Activated naive CD4-positive, alpha-beta T cell treated with anti-CD3 and anti-CD28 coated beads, Interleukin-2, amount 50 U/mL, for 16 hours (primary cell): Measurements from ENCODE around the gene TMEM94.
"Not testable (repeated sequence)": the region's sequence is repeated elsewhere in the genome, so short reads cannot be mapped to it uniquely, and the experiment has no call there.

ENCODE experiments used
- DNase-seq: peaks from one replicate; pipeline ENCODE4 v3.0.0-alpha.2; 2020

TMEM94 gene

DNA sequence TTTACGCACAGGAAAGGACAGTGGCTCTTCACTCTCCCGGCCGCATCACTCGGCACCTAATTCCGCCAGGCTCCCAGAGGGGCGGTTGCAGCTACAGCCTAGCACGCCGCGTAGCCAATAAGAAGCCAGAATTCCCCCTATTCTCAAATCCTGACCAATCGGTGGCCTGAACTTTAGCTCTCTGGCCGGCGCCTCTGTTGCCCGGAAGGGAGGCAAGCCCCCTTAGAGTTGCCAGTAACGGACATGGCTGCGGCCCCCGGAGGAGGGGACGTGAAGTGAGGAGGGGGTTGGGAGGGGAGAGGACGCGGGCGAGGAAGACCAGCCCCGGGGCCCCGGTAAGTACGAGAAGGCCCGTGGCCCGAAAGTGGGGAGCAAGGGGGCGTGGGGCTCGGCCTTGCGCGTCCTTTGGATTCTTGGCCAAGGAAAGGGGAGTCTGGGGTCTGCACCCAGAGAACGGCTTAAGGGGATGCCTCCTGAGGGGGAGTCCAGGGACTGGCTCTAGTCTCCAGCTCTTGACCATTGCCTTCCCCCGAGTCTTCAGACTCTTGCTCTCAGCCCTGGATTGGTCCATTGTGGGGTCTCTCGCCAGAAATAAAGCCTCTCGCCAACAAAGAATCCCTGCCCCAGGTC lies at the start of gene TMEM94:
Gene TMEM94, plus strand, starts transcription at position 219 of the 630 bp plus-strand sequence. CDS start 15,271 bp downstream, outside the sequence.
- peak; percentile 89 for DNase-seq

DNA sequence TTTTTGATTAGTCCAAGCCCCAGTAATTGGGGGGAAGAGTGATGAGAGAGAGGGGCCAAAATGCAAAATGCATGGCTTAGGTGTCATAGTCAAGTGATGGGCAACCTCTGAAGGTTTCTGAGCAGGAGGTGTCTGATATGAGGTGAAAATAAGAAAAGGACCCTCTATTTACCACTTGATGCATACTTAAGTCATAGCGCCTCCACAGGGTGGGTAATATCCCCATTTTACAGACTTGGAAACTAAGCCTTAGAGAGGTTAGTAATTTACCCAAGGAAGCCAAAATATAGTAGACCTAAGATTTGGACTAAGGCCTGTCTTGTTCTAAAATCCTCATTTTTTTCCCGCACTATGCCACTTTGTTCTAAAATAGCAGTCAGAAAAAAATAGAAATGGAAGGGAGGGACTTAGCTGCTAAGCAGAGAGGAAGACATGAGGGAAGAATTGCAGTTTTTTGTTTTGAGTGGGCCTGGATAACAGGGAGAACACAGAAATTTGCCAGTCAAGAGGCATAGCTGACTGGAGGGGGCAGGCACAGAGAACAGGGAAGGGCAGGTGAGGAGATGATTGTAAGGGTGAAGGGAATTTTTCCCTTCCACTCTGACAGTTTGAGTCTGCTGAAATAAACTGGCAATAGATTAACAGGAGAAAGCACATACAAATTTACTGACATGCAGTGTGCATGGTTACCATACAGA lies 48.6 kb upstream of the TMEM94 start:
- no peak for DNase-seq

DNA sequence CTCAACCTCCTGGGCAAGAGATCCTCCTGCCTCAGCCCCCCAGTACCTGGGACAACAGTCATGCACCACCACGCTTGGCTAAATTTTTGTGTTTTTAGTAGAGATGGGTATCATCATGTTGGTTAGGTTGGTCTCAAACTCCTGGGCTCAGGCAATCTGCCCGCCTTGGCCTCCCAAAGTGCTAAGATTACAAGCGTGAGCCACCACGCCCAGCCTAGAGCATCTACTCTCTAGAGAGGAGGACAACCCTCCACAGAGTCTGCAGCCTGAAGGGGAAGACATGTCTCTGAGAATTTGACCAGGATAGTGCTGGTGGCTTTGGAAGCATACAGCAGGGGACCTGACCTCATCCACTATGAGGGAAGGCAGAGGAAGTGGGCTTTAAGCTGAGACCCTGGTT lies 46.3 kb upstream of the TMEM94 start:
- DNase-seq, result no peak

DNA sequence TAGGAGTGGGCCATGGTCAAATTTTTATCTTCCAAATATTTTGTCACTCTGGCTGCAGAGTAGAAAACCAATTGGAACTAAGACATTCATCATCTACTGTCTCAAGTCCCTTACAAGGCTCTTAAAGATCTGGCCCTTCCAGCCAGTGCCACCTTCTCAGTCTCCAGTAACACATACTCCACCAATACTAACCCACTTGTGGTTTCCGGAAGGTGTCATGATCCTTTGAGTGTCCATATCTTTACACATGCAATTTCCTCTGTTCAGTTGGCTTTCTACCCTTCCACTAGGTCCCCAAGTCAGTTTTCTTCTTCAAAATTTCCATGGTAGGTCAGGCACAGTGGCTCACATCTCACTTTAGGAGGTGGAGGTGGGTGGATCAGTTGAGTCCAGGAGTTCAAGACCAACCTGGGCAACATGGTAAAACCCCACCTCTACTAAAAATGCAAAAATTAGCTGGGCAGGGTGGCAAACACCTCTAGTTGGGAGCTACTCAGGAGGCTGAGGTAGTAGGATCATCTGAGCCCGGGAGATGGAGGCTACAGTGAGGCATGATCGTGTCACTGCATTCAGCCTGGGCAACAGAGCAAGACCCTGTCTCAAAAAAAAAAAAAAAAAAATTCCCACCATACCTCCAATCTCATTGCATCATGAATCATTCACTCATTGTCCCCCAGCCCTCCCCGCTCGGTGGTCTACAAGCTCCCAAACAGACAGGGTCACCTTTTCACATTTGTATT lies 44.9 kb upstream of the TMEM94 start:
- DNase-seq, result no peak

DNA sequence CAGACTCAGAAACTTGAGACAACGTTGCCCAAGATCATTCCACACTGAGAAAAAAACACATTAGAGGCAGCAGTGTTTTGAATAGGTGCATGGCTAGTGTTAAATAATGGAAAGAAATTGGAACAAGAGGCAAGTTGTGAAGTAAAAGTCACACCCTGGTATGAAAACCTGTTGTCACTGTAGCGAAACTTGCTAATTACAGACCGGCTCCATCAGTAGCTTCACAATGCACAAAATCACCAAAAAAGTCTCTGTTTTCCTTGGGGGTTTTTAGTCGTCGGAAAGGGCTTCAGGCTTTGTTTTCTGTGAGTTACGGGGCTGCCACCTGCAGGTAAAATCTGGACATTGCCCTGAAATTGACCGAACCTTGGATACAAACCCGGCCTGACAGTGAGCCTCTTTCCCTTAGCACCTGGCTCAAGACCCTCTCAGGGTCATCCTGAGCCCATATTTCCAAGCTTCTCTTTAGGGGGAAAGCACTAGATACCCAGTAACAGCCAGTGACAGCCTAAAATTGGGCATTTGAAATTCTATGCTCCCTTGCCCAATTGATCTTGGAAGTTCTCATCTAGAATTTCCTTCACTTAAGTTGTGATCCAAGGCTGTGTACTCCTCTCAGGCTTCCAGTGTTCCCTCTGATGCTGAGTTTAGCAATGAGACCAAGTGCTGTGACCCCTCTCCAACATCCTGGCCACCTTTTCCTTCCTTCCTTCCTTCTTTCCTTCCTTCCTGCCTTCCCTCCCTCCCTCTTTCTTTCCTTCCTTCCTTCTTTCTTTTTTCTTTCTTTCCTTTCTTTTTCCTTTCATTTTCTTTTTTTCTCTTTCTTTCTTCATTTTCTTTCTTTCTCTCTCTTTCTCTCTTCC lies 43.7 kb upstream of the TMEM94 start:
- peak; percentile 72 for DNase-seq

DNA sequence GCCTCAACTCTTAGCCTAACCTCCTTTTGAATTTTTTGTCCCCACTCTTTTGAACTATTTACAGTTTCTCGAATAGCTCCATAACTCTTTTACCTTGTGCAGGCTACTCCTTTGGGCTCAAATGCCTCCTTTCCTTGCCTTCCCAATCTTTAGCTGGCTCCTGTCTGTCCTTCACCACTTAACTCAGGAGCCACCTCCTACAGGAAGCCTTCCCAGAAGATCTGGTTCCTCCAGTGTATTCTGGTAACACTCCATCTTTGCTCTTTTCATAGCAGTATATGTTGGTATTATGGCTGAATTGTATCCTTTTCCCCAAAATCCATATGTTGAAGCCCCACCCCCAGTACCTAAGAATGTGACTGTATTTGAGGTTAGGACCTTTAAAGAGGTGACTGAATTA lies 41.9 kb upstream of the TMEM94 start:
- DNase-seq, result no peak

DNA sequence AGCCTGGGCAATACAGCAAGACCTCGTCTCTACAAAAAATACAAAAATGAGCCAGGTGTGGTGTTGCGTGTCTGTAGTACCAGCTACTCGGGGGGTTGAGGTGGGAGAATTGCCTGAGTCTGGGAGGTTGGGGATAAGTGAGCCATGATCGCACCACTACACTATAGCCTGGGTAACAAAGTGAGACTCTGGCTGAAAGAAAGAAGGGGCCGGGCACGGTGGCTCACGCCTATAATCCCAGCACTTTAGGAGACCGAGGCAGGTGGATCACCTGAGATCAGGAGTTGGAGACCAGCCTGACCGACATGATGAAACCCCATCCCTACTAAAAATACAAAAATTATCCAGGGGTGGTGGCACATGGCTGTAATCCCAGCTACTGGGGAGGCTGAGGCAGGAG lies 40.4 kb upstream of the TMEM94 start:
- no peak for DNase-seq

DNA sequence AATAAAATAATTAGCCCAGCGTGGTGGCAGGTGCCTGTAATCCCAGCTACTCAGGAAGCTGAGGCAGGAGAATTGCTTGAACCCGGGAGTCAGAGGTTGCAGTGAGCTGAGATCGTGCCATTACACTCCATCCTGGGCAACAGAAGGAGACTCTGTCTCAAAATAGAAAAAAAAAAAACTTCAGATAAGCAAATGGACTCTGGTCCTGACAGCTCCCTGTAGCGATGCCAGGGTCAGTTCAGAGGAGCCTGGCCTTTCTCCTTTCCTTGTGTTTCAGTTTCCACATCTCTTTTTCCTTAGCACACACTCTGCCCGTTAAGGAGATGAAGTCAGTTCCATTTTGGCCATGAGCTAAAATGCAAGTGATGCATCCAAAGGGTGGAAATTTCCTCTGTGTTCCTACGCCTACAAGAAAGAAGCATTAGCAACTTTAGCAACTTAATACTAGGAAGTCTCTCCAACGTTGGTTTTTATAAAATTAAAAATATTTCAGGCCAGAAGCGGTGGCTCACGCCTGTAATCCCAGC lies 39.3 kb upstream of the TMEM94 start:
- DNase-seq, result no peak

DNA sequence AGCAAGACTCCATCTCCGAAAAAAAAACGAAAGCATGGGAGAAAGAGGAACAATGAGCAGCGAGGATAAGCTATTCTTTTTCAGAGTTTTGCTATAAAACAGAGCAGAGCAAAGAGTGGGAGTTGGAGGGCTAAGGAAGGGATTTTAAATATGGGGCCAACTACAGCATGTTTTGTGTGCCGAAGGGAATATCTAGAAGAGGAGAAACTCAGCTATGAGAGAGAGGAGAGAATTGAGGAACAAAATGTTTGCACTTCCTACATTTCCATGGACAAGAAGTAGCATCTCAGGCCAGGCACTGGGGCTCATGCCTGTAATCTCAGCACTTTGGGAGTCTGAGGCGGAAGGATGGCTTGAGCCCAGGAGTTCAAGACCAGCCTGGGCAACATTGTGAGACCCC lies 37.9 kb upstream of the TMEM94 start:
- no peak for DNase-seq

DNA sequence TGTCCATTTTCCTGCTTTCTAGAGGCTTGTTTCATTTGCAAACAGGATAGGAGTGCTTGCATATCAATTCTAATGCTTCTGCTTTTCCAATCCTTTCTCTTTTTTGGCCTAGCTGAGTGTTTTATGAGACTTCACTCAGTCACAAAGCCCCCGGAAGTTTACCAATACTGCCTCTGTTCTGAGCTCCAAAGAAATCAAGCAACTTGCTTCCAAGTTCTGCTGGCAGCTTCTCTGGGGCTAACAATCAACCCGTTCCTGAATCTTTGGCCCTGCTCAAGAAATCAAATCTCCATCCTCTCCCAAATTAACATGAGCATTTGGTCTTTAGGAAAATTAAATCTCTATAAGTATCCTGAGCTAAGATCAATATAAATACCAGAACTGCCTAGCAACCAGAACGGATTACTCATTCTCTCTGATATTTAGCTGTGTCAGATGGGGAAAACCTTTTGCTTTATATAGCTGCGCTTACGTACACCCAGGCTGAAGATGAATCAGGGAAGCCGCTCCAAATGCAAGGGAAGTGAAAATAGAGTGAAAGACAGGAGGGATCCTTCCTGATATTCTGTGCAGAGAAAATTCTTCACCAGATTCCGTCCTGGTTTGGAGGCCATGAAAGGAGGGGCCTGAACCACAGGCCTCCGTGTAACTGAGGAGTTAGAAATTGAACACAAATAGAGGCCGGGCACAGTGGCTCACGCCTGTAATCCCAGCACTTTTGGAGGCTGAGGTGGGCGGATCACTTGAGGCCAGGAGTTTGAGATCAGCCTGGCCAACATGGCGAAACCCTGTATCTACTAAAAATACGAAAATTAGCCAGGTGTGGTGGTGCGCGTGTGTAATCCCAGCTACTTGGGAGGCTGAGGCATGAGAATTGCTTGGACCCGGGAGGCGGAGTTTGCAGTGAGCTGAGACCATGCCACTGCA lies 27.6 kb upstream of the TMEM94 start:
- DNase-seq, result no peak

DNA sequence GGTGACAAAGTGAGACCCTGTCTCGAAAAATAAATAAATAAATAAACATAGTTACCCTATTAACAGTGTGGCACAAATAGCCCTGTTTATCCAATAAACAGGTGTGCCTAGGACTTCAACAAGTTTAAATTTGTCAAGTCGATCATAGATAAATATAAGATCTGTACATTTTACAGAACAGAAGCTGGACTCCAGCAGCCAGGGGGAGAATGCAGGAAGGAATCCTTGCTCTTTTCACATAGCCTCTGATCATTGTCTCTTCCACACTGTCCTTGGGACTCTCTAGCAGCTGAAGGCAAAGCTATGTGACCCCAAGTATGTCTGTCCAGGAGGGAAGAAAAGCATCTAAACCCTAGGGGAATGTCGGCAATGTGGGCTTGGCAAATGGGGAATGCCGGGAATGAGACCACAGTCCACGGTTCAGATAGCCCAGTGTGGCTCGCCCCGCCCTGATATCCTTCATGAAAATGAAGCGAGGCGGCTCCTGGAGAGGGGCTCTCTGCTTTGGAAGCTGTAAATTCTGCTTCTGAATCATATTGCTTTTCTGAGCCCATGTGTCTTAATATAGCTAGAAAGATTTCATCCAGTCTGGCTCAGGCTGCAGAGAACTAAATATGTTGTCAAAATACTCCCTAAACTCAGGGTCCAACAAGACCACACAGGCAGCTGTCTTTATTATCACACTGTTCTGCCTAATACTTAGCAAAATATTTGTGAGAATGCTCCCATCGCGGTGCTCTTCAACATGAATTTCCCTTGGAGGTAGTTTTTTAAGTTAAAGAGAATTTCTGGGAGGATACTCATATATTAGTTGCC lies 26.1 kb upstream of the TMEM94 start:
- DNase-seq, result no peak

DNA sequence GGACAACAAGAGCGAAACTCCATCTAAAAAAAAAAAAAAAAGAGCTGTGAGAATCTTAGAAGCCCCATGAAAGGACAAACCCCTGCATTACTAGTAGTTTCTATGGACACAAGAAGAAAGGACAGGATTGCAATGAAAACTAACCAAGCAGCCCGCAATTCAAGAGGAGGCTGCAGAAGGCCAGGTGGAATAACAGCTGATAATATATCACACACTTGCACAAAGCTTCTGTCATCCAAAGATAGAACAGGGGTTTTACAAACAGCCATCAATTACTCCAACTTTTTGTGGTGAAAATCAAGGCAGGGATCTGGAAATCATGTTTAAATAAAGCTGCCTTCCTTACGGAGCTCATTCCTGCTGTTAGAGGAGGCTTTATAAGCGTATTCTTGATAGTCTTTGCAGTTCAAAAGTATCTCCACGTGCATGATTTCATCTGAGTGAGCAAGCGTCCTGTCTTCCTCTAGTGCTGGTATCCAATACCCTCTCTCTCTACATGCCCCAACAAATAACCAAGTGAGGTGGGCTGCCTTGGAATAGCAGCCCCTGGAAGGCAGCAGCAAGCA lies 23.1 kb upstream of the TMEM94 start:
- DNase-seq, result no peak

DNA sequence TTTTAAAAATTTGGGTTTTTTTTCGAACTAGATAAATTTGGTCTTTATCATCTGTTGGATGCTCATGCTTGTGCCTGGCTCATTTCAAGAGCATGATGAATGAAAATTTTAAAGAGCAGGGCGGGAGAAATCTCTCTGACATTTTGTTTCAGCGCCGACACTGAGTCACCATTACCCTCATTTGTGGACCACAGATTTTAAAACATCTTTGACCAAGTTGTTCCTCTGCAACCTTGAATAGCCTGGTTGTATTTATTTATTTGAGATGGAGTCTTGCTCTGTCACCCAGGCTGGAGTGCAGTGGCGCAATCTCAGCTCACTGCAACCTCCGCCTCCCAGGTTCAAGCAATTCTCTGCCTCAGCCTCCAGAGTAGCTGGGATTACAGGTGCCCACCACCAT lies 22.0 kb upstream of the TMEM94 start:
- DNase-seq, result not testable (repeated sequence)

DNA sequence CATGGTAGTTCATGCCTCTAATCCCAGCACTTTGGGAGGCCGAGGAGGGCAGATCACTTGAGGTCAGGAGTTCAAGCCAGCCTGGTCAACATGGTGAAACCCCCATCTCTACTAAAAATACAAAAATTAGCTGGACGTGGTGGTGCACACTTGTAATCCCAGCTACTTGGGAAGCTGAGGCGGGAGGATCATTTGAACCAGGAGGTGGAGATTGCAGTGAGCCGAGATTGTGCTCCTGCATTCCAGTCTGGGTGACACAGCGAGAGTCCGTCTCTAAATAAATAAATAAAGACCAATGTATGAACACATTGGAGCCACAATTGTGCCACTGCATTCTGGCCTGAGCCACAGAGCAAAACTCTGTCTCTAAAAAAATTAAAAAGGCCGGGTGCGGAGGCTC lies 19.0 kb upstream of the TMEM94 start:
- not testable (repeated sequence) for DNase-seq

DNA sequence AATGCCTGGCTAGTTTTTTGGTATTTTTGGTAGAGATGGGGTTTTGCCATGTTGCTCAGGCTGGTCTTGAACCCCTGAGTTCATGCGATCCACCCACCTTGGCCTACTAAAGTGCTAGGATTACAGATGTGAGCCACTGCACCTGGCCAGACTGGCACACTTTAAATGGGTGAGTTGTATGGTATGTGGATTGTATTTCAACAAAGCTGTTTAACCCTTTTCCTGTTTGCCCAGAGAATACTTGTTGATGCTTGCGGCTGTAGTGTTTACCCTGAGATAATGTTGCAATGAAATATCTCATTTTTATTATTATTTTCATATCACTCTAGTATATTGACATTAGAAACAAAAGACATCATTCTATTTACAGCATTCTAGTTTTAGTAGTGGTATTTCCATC lies 17.1 kb upstream of the TMEM94 start:
- DNase-seq, result no peak

DNA sequence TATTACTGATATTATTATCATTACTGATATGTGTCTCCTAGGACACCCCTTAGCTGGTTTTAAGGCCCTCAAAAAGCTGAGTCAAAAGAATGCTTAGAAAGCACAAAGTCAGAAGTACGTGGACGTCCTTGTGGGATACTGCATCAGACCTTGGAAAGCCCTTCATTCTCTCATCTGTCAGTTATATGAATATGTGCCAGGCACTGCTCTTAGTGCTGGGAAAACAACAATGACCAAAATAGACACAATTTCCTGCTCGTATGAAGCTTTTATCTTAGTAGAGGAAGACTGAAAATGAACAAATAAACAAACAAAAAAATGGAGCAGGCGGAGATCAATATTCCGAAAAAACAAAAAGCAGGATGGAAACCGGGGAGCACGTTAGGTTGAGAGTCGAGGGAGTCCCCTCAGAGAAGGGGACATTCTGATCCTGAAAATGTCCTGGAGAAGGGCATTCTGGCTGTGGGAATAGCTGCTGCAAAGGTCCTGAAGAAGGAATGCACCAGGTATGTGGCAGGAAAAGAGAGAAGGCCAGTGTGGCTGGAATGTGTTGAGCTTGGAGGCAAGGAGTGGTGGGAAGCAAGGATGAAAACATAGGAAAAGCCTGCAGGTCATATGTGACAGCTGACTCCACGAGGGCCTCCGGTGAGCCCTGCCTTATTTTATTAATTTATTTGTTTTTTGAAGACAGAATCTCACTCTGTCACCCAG lies 15.5 kb upstream of the TMEM94 start:
- DNase-seq, result no peak

DNA sequence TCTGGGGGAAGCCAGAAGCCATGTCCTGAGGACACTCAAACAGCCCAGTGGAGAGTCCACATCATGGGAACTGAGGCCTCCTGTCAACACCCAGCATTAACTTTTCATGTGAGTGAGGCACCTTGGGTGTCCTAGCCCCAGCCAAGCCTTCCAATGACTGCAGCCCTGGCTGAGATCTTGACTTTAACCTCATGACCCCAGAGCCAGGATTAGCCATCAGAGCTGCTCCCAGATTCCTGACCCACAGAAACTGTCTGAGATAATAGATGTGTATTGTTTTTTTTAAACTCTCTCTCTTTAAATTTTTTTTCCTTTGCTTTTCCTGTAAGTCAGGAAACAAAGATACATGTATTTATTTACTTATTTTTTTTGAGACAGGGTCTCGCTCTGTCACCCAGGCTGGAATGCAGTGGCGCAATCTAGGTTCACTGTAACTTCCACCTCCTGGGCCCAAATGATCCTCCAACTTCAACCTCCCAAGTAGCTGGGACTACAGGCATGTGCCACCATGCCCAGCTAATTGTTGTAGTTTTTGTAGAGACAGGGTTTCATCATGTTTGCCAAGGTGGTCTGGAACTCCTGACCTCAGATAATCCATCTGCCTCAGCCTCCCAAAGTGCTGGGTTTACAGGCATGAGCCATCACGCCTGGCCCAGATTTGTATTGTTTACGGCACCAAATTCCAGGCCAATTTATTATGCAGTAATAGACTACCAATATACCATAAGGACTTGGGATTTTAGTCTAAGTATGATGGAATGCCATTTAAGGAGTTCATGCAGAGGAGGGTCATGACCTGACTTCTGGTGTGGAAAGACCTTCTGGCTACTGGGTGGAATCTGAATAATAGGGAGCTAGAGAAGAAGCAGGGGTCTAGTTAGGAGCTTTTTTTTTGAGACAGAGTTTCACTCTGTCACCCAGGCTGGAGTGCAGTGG lies 14.0 kb upstream of the TMEM94 start:
- no peak for DNase-seq

DNA sequence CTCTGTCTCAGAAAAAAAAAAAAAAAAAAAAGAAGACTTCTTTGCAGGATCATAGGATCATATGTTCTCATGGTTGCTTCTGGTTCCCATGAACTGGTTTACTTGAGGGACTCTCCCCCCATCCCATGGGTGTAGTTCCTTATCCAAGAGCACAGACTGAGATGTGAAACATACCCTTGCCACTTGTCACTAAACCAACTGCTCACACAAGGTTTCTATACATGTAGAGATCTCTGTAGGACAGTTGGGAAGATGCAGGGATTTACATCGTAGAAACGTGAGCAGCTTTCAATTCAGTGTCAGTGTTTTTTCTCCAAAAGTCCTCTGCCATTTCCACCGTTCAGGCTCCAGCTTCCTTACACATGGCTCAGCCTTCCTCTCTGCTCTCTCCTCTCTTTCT lies 11.1 kb upstream of the TMEM94 start:
- no peak for DNase-seq

DNA sequence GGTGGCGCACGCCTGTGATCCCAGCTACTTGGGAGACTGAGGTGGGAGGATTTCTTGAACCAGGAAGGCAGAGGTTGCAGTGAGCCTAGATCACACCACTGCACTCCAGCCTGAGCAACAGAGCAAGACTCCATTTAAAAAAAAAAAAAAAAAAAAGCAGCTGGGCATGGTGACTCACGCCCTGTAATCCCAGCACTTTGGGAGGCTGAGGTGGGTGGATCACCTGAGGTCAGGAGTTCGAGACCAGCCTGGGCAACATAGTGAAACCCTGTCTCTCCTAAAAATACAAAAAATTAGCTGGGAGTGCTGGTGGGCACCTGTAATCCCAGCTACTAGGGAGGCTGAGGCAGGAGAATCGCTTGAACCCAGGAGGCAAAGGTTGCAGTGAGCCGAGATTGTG lies 10.5 kb upstream of the TMEM94 start:
- DNase-seq, result not testable (repeated sequence)
